Loucy (cell line): ENCODE measurements around the gene UBR1.

Source experiments
- H2AFZ ChIP-seq: fragments of 200-600 bp; sonication (generic); 2 replicates; pipeline ENCODE4 v1.6.0; 2016; ENCODE audit warnings: antibody characterized with exemption, mild to moderate bottlenecking, low read length, moderate library complexity
- H3F3A ChIP-seq: fragments of 200-600 bp; 2 replicates; pipeline ENCODE4 v1.6.0; 2016; ENCODE audit warnings: antibody characterized with exemption, low read depth, mild to moderate bottlenecking
- H3K27me3 ChIP-seq: fragments of 200-600 bp; sonication (generic); 2 replicates; pipeline ENCODE4 v1.6.1; 2014; ENCODE audit warnings: low read length, mild to moderate bottlenecking; ENCODE audit not compliant: insufficient read depth, poor library complexity, severe bottlenecking
- H3K36me3 ChIP-seq: fragments of 200-600 bp; sonication (generic); 2 replicates; pipeline ENCODE4 v1.6.1; 2016; ENCODE audit warnings: low read length; ENCODE audit not compliant: insufficient read depth
- H3K4me1 ChIP-seq: fragments of 200-600 bp; sonication (generic); 2 replicates; pipeline ENCODE4 v1.5.1; 2014; ENCODE audit warnings: low read length, mild to moderate bottlenecking; ENCODE audit not compliant: insufficient read depth, poor library complexity, severe bottlenecking
- H3K4me2 ChIP-seq: fragments of 200-600 bp; sonication (generic); 2 replicates; pipeline ENCODE4 v1.6.0; 2014; ENCODE audit warnings: antibody characterized with exemption, low read length, low read depth, mild to moderate bottlenecking; ENCODE audit not compliant: poor library complexity, severe bottlenecking
- H3K4me3 ChIP-seq: fragments of 200-600 bp; sonication (generic); 2 replicates; pipeline ENCODE4 v1.5.1; 2014; ENCODE audit warnings: low read length, mild to moderate bottlenecking, mixed read lengths; ENCODE audit not compliant: poor library complexity, severe bottlenecking
- H3K79me2 ChIP-seq: fragments of 200-600 bp; sonication (generic); 2 replicates; pipeline ENCODE4 v1.6.1; 2014; ENCODE audit warnings: low read length; ENCODE audit not compliant: insufficient read depth
- H3K9ac ChIP-seq: fragments of 200-600 bp; sonication (generic); 2 replicates; pipeline ENCODE4 v1.6.0; 2014; ENCODE audit warnings: mild to moderate bottlenecking, low read depth, low read length, moderate library complexity; ENCODE audit not compliant: poor library complexity, severe bottlenecking
- H3K9me2 ChIP-seq: fragments of 200-600 bp; sonication (generic); replicated peaks from 2 replicates; pipeline ENCODE4 v1.6.1; 2016; ENCODE audit warnings: low read depth, low read length, mixed read lengths
- H3K9me3 ChIP-seq: fragments of 200-600 bp; sonication (generic); 2 replicates; pipeline ENCODE4 v1.6.1; 2014; ENCODE audit warnings: mild to moderate bottlenecking, antibody characterized with exemption, low read length, low read depth; ENCODE audit not compliant: insufficient read depth
- H4K20me1 ChIP-seq: fragments of 200-600 bp; sonication (generic); 2 replicates; pipeline ENCODE4 v1.6.0; 2014; ENCODE audit warnings: antibody characterized with exemption, low read length, mild to moderate bottlenecking; ENCODE audit not compliant: insufficient read depth, poor library complexity, severe bottlenecking
- EZH2phosphoT487 ChIP-seq: fragments of 200-600 bp; IDR thresholded peaks from 2 replicates; pipeline ENCODE4 v1.6.1; 2018; ENCODE audit warnings: antibody characterized with exemption, mild to moderate bottlenecking, moderate library complexity, borderline replicate concordance
- TF ChIP-seq, protein P1 (sequence below): fragments of 200-600 bp; sonication (generic); conservative IDR thresholded peaks from 2 replicates; pipeline ENCODE4 v1.5.1; 2014; ENCODE audit warnings: mild to moderate bottlenecking, antibody characterized with exemption, low read length

Gene UBR1

DNA sequence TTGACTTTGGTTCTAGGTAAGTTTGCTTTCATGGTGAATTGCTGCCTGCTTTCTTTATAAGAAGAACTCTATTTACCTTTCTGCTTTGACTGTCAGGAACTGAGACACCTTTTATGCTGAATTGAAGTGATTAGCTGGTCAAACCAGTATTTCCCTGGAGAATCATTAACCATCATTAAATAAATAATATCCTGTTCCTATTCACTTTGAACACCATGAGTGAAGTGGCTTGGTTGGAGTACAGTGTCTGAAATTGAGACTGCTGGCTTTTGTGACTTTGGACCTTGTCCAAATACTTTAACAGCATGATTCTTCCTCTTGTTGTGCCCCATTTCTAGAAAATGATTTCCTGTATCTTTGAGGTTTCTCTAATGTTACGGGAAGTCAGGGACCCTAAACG lies 21.9 kb upstream of the UBR1 start:
- Histone ChIP-seq H3K36me3 (no peaks in the 10 kb centered on the region), H3K9ac (no peak overlapping the region), H2AFZ (no peak overlapping the region), H3K4me2 (no peak overlapping the region), H3K4me1 (peaks cover 5% of the 10 kb centered on the region), H3K79me2 (no peaks in the 10 kb centered on the region), H3K9me2 (no peaks in the 10 kb centered on the region), H3K27me3 (no peaks in the 10 kb centered on the region), H3F3A (no peaks in the 10 kb centered on the region), H3K4me3 (no peak overlapping the region), H3K9me3 (0 out of 2 replicates have a peak, but pooled peaks cover 5% of the 10 kb centered on the region), H4K20me1 (no peaks in the 10 kb centered on the region)
- no peak for TF ChIP-seq EZH2phosphoT487
- TF ChIP-seq, protein P1, sequence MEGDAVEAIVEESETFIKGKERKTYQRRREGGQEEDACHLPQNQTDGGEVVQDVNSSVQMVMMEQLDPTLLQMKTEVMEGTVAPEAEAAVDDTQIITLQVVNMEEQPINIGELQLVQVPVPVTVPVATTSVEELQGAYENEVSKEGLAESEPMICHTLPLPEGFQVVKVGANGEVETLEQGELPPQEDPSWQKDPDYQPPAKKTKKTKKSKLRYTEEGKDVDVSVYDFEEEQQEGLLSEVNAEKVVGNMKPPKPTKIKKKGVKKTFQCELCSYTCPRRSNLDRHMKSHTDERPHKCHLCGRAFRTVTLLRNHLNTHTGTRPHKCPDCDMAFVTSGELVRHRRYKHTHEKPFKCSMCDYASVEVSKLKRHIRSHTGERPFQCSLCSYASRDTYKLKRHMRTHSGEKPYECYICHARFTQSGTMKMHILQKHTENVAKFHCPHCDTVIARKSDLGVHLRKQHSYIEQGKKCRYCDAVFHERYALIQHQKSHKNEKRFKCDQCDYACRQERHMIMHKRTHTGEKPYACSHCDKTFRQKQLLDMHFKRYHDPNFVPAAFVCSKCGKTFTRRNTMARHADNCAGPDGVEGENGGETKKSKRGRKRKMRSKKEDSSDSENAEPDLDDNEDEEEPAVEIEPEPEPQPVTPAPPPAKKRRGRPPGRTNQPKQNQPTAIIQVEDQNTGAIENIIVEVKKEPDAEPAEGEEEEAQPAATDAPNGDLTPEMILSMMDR = no peak

DNA sequence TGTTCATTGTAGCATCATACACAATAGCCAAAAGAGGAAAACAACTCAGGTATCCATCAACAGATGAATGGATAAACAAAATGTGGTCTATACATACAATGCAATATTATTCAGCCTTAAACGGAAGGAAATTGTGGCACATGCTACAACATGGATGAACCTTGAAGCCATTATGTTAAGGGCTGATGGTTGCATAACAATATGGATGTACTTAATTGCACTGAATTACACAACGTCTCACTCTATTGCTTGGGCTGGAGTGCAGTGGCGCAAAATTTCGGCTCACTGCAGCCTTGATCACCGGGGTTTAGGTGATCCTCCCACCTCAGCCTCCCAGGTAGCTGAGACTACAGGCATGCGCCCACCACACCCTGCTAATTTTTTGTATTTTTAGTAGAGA lies 20.5 kb upstream of the UBR1 start:
- no peaks in the 10 kb centered on the region for H3K9me2 ChIP-seq
- H3K27me3 ChIP-seq = no peaks in the 10 kb centered on the region
- no peak for TF ChIP-seq EZH2phosphoT487
- TF ChIP-seq, protein P1 = no peak
- 0 out of 2 replicates have a peak, but pooled peaks cover 5% of the 10 kb centered on the region for H3K9me3 ChIP-seq
- H3K4me1 ChIP-seq = peaks cover 11% of the 10 kb centered on the region
- H2AFZ ChIP-seq = no peak overlapping the region
- H3K4me2 ChIP-seq = no peak overlapping the region
- H3K79me2 ChIP-seq = no peaks in the 10 kb centered on the region
- no peaks in the 10 kb centered on the region for H3K36me3 ChIP-seq
- no peak overlapping the region for H3K9ac ChIP-seq
- no peaks in the 10 kb centered on the region for H4K20me1 ChIP-seq
- no peak overlapping the region for H3K4me3 ChIP-seq
- H3F3A ChIP-seq = no peaks in the 10 kb centered on the region

DNA sequence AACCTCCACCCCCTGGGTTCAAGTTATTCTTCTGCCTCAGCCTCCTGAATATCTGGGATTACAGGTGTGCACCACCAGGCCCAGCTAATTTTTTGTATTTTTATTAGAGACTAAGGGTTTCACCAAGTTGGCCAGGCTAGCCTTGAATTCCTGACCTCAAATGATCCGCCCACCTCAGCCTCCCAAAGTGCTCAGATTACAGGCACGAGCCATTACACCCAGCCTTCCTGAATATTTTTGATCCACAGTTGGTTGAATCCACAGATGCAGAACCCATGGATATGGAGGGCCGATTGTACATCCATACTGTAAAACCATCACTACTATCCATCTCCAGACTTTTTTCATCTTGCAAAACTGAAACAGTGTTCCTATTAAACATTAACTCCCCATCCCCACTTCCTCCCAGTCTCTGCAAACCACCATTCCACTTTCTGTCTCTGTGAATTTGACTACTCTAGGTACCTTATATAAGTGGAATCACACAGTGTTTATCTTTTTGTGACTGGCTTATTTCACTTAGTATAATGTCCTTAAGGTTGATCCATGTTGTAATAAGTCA lies 19.3 kb upstream of the UBR1 start:
- no peak overlapping the region for H3K9ac ChIP-seq
- H3F3A ChIP-seq = no peaks in the 10 kb centered on the region
- no peak overlapping the region for H3K4me3 ChIP-seq
- no peaks in the 10 kb centered on the region for H3K9me2 ChIP-seq
- no peaks in the 10 kb centered on the region for H3K79me2 ChIP-seq
- no peaks in the 10 kb centered on the region for H4K20me1 ChIP-seq
- H3K27me3 ChIP-seq = no peaks in the 10 kb centered on the region
- H3K36me3 ChIP-seq = no peaks in the 10 kb centered on the region
- H3K9me3 ChIP-seq = 0 out of 2 replicates have a peak, but pooled peaks cover 5% of the 10 kb centered on the region
- no peak overlapping the region for H2AFZ ChIP-seq
- no peak for TF ChIP-seq EZH2phosphoT487
- TF ChIP-seq, protein P1 = no peak
- no peak overlapping the region for H3K4me2 ChIP-seq
- peaks cover 11% of the 10 kb centered on the region for H3K4me1 ChIP-seq
